NCI-H128 (cell line): ENCODE results near the gene PKHD1.

Source experiments
- DNase-seq: peaks from one replicate; lab custom pipeline; 2025; ENCODE audit not compliant: unreplicated experiment; lab: John Stamatoyannopoulos, UW

PKHD1 gene

GRCh38 chr6:52045481-52045880, 41.9 kb downstream of the PKHD1 start:
- no peak for DNase-seq

- DNase-seq: no peak
Measured at GRCh38 chr6:52045033-52045432, 42.4 kb downstream of the PKHD1 start.

GRCh38 chr6:52042141-52042885, 45.1 kb downstream of the PKHD1 start:
- DNase-seq: no peak

GRCh38 chr6:52041134-52041533, 46.3 kb downstream of the PKHD1 start:
- DNase-seq: no peak

GRCh38 chr6:52027699-52028098, 59.7 kb downstream of the PKHD1 start:
- DNase-seq: no peak

GRCh38 chr6:52024451-52025068, 62.9 kb downstream of the PKHD1 start:
- DNase-seq: no peak

GRCh38 chr6:52022675-52023074, 64.7 kb downstream of the PKHD1 start:
- DNase-seq: no peak

GRCh38 chr6:52020945-52021570, 66.4 kb downstream of the PKHD1 start:
- DNase-seq: no peak

- DNase-seq: no peak
Measured at GRCh38 chr6:52019881-52020280, 67.5 kb downstream of the PKHD1 start.

GRCh38 chr6:52019092-52019491, 68.3 kb downstream of the PKHD1 start:
- DNase-seq: no peak

GRCh38 chr6:52016915-52017748, 70.3 kb downstream of the PKHD1 start:
- no peak for DNase-seq

GRCh38 chr6:52015953-52016352, 71.5 kb downstream of the PKHD1 start:
- DNase-seq: no peak

GRCh38 chr6:52014391-52014790, 73.0 kb downstream of the PKHD1 start:
- DNase-seq: no peak

GRCh38 chr6:52013035-52013434, 74.4 kb downstream of the PKHD1 start:
- no peak for DNase-seq

- no peak for DNase-seq
Measured at GRCh38 chr6:52012582-52012981, 74.8 kb downstream of the PKHD1 start.

- no peak for DNase-seq
Measured at GRCh38 chr6:52010806-52011205, 76.6 kb downstream of the PKHD1 start.

- DNase-seq: no peak
Measured at GRCh38 chr6:52010145-52010544, 77.3 kb downstream of the PKHD1 start.

GRCh38 chr6:52009466-52010140, 77.8 kb downstream of the PKHD1 start:
- DNase-seq: no peak

- no peak for DNase-seq
Measured at GRCh38 chr6:52000064-52000463, 87.3 kb downstream of the PKHD1 start.

GRCh38 chr6:51996296-51996947, 91.0 kb downstream of the PKHD1 start:
- no peak for DNase-seq
